Choroid plexus epithelial cell (primary cell): ENCODE results near the gene CHRNA1.

ENCODE experiments used
- DNase-seq: peaks from one replicate; pipeline ENCODE4 v3.0.0-alpha.2; 2010; ENCODE audit warnings: low read depth
- H3K4me3 ChIP-seq: 2 replicates; pipeline ENCODE4 v1.5.1; 2011; ENCODE audit warnings: low read depth, mild to moderate bottlenecking, control low read depth, low read length, moderate library complexity
- CTCF ChIP-seq: conservative IDR thresholded peaks from 2 replicates; pipeline ENCODE4 v1.5.1; 2011; ENCODE audit warnings: low read depth, mild to moderate bottlenecking, control low read depth, inconsistent platforms, low read length, moderate library complexity

The CHRNA1 gene

GRCh38 chr2:174753038-174753633 lies 11.1 kb downstream of the CHRNA1 start:
- TF ChIP-seq CTCF, result no peak
- no peak overlapping the region for H3K4me3 ChIP-seq
- DNase-seq, result no peak

GRCh38 chr2:174752403-174753037 lies 11.8 kb downstream of the CHRNA1 start:
- DNase-seq, result peak; percentile 5
- TF ChIP-seq CTCF, result no peak

GRCh38 chr2:174750923-174751441 lies 13.3 kb downstream of the CHRNA1 start:
- DNase-seq, result no peak
- TF ChIP-seq CTCF, result no peak
- H3K4me3 ChIP-seq, result no peak overlapping the region

More at GRCh38 chr2:174752403-174753037, 11.8 kb downstream of the CHRNA1 start:
- no peak overlapping the region for H3K4me3 ChIP-seq

GRCh38 chr2:174749793-174750192 lies 14.5 kb downstream of the CHRNA1 start:
- no peak for TF ChIP-seq CTCF

GRCh38 chr2:174748948-174749347 lies 15.3 kb downstream of the CHRNA1 start:
- DNase-seq, result peak; percentile 70
- peak; percentile 84 for TF ChIP-seq CTCF
- no peak overlapping the region for H3K4me3 ChIP-seq

More at GRCh38 chr2:174749793-174750192, 14.5 kb downstream of the CHRNA1 start:
- no peak overlapping the region for H3K4me3 ChIP-seq
- no peak for DNase-seq

- no peak overlapping the region for H3K4me3 ChIP-seq
- DNase-seq, result no peak
- TF ChIP-seq CTCF, result no peak
Observed at GRCh38 chr2:174745142-174745541, 19.1 kb downstream of the CHRNA1 start.

- DNase-seq, result no peak
- no peak for TF ChIP-seq CTCF
- no peak overlapping the region for H3K4me3 ChIP-seq
Observed at GRCh38 chr2:174744111-174744510, 20.2 kb downstream of the CHRNA1 start.
